Measurements from ENCODE around the gene WBP1. TPM values are rescaled to one million over a fixed set of nuclear protein-coding genes. Genes with fewer than 3 reads are reported as not detected.
A peak's percentile ranks its signal among the peaks of the same experiment; 100 is the strongest.

Gene WBP1
- total and polyA plus RNA-seq, 4 donors: 39.5 to 65.0 (median 56.3) TPM

DNA sequence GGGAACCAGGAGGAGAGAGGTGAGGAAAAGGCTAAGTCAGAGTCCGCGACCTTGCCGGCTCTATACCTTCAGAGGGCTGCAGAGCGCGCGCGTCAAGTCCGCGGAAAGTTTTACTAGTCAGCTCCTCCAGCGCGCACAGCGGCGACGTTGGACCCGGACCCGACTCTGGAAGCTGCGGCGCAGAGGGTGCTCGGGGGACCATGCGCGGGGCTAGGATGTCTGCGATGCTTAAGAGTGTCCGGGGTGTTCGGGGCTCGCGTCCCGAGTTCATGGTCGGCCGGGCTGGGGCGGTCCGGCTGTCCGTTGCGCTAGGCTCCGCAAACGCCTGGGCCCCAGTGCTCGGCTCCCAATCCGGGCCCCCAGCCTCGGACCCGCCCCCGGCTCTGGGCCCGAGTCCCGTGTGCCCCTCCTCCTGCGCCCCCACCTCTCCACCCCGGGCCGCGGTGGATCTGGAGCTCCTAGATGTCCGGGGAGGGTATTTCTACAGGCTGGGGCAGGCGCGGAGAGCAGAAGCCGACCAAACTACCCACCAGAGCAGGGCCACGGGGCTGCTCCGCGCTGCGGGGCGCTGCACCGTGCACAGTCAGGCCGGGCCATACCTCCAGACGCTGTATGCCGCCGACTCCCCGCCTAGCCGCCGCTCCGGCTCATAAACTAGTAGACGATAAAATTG, 41.2 kb downstream of the WBP1 start, which contains the start of gene LBX2:
TSS of gene LBX2 (minus strand) at position 337 of the 673 bp plus-strand sequence. CDS start at position 271, 66 bp downstream.
- H3K36me3 ChIP-seq (ENCODE audit: control insufficient read depth in 4 of 4, insufficient read depth in 4 of 4, low read length in 4 of 4): peaks cover 0 to under 1% (median 0%) of the 10 kb centered on the region in 4 donors
- H3K4me1 ChIP-seq (ENCODE audit: control insufficient read depth in 5 of 5, insufficient read depth in 5 of 5, low read length in 5 of 5): peaks cover 0 to 35% (median 14%) of the 10 kb centered on the region in 5 donors
- peak in 2 of 3 donors; percentile 16 to 22 for DNase-seq

DNA sequence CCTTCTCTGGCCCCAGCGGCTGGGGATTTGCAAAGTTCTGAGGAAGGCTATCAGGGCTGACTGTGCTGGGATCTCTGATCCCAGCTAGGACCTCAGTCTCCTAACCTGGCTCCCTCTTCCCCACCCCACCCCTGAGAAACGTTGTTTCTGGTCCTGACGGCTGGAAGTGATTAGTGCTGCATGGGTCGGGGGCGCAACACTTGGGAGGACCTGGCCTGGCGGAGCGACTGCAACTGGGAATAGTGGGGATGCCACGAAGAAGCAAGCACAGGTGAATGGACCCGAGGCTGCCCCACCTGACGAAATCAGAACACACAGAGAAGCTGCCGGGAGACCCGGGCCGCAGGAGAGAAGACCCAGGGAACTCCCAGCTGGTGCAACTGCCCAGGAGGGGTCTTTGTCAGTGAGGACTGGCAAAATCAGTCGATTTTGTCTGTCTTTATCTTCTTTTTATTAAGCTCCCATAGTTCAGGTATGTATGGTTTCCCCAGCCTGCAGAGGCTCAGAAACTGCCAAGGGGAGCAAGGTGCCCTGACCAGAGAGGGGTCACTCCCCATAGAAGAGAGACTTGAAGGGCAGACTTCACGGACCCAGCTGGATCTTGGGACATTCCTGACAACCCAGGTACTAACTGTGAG, 41.8 kb downstream of the WBP1 start:
- WGBS, 2 donors: 45 to 62% methylated on average over 15 of the region's 15 CpGs
- Histone ChIP-seq H3K9ac (ENCODE audit: insufficient read depth in 1 of 2, low read length in 2 of 2) (no peak overlapping the region), H3K4me1 (ENCODE audit: control insufficient read depth in 5 of 5, insufficient read depth in 5 of 5, low read length in 5 of 5) (peaks cover 0 to 35% (median 14%) of the 10 kb centered on the region in 5 donors), H3K27ac (ENCODE audit: low read depth in 1 of 2, low read length in 1 of 2) (no peak overlapping the region), H3K36me3 (ENCODE audit: control insufficient read depth in 4 of 4, insufficient read depth in 4 of 4, low read length in 4 of 4) (peaks cover 0 to 3% (median 0%) of the 10 kb centered on the region in 4 donors), H3K4me3 (no peak overlapping the region), H3K27me3 (ENCODE audit: control insufficient read depth in 3 of 3, insufficient read depth in 3 of 3, low read length in 2 of 3) (peaks cover 0 to 86% (median 69%) of the 10 kb centered on the region in 3 donors), H3K9me3 (ENCODE audit: control insufficient read depth in 4 of 4, insufficient read depth in 3 of 4, low read length in 3 of 4) (peaks cover 0 to 2% (median 0%) of the 10 kb centered on the region in 4 donors)
- DNase-seq (no peak), ATAC-seq (ENCODE audit: insufficient read depth, low FRiP score) (no peak)
- TF ChIP-seq, protein P1, sequence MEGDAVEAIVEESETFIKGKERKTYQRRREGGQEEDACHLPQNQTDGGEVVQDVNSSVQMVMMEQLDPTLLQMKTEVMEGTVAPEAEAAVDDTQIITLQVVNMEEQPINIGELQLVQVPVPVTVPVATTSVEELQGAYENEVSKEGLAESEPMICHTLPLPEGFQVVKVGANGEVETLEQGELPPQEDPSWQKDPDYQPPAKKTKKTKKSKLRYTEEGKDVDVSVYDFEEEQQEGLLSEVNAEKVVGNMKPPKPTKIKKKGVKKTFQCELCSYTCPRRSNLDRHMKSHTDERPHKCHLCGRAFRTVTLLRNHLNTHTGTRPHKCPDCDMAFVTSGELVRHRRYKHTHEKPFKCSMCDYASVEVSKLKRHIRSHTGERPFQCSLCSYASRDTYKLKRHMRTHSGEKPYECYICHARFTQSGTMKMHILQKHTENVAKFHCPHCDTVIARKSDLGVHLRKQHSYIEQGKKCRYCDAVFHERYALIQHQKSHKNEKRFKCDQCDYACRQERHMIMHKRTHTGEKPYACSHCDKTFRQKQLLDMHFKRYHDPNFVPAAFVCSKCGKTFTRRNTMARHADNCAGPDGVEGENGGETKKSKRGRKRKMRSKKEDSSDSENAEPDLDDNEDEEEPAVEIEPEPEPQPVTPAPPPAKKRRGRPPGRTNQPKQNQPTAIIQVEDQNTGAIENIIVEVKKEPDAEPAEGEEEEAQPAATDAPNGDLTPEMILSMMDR (IDR thresholded peaks at IDR 0.05; ENCODE audit: control extremely low read depth, extremely low read depth): no peak

More for the DNA sequence above, 41.2 kb downstream of the WBP1 start, which contains the start of gene LBX2:
- peaks cover 0 to 80% (median 65%) of the 10 kb centered on the region in 3 donors for H3K27me3 ChIP-seq (ENCODE audit: control insufficient read depth in 3 of 3, insufficient read depth in 3 of 3, low read length in 2 of 3)
- H3K4me3 ChIP-seq: no peak within 1 kb of the TSS
- 3 to 8% methylated on average over 62 to 65 of the region's 65 CpGs for WGBS, 2 donors
- ATAC-seq (ENCODE audit: insufficient read depth, low FRiP score): no peak
- H3K9ac ChIP-seq (ENCODE audit: insufficient read depth in 1 of 2, low read length in 2 of 2): no peak within 1 kb of the TSS
- TF ChIP-seq, protein P1 (IDR thresholded peaks at IDR 0.05; ENCODE audit: control extremely low read depth, extremely low read depth): no peak
- H3K27ac ChIP-seq (ENCODE audit: low read depth in 1 of 2, low read length in 1 of 2): no peak within 1 kb of the TSS
- H3K9me3 ChIP-seq (ENCODE audit: control insufficient read depth in 4 of 4, insufficient read depth in 3 of 4, low read length in 3 of 4): peaks cover 0 to 2% (median 0%) of the 10 kb centered on the region in 4 donors

GRCh38 chr2:74500578-74500946, 42.3 kb downstream of the WBP1 start:
- Histone ChIP-seq H3K4me3 (no peak overlapping the region), H3K4me1 (ENCODE audit: control insufficient read depth in 5 of 5, insufficient read depth in 5 of 5, low read length in 5 of 5) (peaks cover 0 to 35% (median 14%) of the 10 kb centered on the region in 5 donors), H3K9ac (ENCODE audit: insufficient read depth in 1 of 2, low read length in 2 of 2) (no peak overlapping the region), H3K27me3 (ENCODE audit: control insufficient read depth in 3 of 3, insufficient read depth in 3 of 3, low read length in 2 of 3) (peaks cover 0 to 90% (median 74%) of the 10 kb centered on the region in 3 donors), H3K9me3 (ENCODE audit: control insufficient read depth in 4 of 4, insufficient read depth in 3 of 4, low read length in 3 of 4) (peaks cover 0 to 2% (median 0%) of the 10 kb centered on the region in 4 donors), H3K27ac (ENCODE audit: low read depth in 1 of 2, low read length in 1 of 2) (no peak overlapping the region), H3K36me3 (ENCODE audit: control insufficient read depth in 4 of 4, insufficient read depth in 4 of 4, low read length in 4 of 4) (peaks cover 0 to 8% (median 4%) of the 10 kb centered on the region in 4 donors)
- TF ChIP-seq, protein P1 (IDR thresholded peaks at IDR 0.05; ENCODE audit: control extremely low read depth, extremely low read depth): no peak
- DNase-seq: no peak
- no peak for ATAC-seq (ENCODE audit: insufficient read depth, low FRiP score)

All from lung (tissue), 12 donors.